GM12874 (cell line): ENCODE results near the gene PIKFYVE.

Experiments
- TF ChIP-seq, protein P1 (sequence below): IDR thresholded peaks from 2 replicates; pipeline ENCODE4 v1.5.1; 2011; ENCODE audit warnings: low read depth, mild to moderate bottlenecking, control low read depth, low read length, moderate library complexity; ENCODE audit not compliant: insufficient read depth

Gene PIKFYVE

DNA sequence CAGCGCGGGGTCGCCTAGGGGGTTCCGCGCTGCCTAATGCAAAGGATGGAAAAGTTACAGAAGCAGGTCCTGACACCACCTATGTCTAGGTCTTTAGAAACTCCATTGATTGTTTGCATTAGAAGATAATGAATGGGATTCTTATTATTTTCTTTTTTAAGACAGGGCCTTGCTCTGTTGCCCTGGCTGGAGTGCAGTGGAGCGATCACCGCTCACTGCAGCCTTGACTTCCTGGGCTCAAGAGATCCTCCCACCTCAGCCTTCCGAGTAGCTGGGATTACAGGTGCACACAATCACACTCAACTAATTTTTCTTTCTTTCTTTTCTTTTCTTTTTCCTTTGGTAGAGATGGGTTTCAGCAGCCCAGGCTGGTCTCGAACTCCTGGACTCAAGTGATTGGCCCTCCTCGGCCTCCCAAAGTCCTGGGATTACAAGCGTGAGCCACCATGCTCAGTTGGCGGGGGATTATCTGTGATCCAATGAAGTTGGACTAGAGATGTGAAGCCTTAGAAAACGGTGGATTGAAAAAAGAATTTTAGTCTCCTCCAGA lies 10.4 kb upstream of the PIKFYVE start:
- TF ChIP-seq, protein P1, sequence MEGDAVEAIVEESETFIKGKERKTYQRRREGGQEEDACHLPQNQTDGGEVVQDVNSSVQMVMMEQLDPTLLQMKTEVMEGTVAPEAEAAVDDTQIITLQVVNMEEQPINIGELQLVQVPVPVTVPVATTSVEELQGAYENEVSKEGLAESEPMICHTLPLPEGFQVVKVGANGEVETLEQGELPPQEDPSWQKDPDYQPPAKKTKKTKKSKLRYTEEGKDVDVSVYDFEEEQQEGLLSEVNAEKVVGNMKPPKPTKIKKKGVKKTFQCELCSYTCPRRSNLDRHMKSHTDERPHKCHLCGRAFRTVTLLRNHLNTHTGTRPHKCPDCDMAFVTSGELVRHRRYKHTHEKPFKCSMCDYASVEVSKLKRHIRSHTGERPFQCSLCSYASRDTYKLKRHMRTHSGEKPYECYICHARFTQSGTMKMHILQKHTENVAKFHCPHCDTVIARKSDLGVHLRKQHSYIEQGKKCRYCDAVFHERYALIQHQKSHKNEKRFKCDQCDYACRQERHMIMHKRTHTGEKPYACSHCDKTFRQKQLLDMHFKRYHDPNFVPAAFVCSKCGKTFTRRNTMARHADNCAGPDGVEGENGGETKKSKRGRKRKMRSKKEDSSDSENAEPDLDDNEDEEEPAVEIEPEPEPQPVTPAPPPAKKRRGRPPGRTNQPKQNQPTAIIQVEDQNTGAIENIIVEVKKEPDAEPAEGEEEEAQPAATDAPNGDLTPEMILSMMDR, result no peak

DNA sequence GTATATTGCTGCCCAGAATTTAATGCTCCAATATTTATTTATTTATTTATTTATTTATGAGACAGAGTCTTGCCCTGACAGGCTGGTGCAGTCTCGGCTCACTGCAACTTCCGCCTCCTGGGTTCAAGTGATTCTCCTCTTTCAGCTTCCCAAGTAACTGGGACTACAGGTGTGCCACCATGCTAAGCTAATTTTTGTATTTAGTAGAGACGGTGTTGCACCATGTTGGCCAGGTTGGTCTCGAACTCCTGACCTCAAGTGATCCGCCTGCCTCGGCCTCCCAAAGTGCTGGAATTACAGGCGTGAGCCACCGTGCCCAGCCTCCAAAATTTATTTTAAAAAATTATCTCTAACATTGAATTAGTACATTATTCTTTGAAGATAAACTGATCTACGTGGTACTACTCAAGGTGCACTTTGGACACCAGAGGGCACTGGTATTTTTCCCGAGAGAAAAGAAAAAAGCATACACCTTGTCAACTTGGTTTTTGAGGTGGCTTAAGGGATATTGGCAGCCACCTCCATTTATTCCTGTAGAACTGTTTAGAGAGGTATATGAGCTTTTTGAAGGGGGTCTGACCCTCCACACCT lies 9.8 kb upstream of the PIKFYVE start:
- TF ChIP-seq, protein P1, result peak; percentile 13; the same call in 1 of the 2 replicates

- TF ChIP-seq, protein P1, result no peak
Observed at GRCh38 chr2:208265371-208265800, 669 bp upstream of the PIKFYVE start.

DNA sequence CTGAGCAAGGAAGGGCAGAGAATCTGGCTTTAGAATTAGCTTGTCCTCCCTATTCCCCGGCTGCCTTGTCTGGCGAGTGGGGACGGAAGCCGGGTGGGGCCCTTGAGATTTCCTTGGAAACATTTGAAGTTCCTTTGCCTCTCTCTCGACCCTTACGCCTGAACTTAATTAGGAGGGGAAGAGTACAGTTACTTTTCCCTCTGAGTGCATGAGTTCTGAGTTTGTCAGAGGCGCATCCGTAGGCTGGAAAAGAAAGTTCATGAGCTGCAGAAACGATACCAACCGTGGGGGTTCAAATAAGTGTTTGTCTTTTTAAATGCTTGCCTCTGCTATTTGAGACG lies 468 bp downstream of the PIKFYVE start:
- TF ChIP-seq, protein P1, result no peak

DNA sequence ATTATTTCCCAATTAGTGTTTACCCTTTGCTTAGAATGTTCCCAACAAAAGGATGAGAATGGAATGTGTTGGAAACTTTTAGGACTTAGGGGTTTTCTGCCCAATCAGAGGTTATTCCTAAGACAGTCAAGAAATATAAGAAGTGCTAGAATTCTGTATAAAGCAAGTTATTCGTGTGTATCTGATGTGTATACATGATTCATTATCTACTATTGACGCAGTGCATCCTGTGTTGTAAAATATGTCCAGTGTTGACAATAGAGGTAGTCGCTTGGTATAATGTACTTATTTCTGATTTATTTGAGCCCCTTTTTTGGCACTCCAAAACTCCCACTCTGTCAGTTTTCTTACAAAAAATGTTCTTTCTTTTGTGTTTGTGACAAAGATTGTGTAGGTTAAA lies 881 bp downstream of the PIKFYVE start:
- TF ChIP-seq, protein P1, result no peak

DNA sequence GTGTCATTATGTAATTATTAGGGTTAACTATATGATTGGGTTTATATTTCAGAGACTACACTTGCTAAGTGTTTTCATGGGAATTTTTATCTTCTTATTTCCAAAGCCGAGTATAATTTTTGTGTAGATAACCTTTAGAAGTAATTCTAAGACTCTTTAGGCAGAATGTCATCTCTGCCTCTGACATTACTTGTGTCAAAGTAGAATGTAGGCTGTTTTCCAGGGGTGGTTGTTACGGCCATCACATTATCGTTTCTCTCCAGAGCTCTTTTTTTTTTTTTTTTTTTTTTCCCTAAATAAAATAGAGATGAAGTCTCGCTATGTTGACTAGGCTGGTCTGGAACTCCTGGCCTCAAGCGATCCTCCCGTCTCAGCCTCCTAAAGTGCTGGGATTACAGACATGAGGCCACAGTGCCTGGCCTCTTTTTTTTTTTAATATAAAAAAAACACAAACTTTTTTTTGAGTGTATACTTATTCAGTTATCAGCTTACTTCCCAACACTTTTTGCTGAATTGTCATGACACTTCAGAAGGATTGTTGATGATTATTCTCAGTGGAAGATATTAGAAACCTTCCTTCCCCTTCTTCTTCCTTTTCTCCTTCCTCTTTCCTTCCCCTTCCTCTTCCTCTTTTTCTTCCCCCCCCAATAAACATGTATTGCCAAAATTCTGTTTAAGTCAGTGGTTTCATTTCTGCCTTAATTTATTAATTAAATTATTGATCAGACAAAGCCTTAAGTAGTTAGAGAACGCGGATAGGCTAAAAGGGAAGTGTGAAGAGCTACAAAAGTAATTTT lies 2.3 kb downstream of the PIKFYVE start:
- TF ChIP-seq, protein P1, result no peak

DNA sequence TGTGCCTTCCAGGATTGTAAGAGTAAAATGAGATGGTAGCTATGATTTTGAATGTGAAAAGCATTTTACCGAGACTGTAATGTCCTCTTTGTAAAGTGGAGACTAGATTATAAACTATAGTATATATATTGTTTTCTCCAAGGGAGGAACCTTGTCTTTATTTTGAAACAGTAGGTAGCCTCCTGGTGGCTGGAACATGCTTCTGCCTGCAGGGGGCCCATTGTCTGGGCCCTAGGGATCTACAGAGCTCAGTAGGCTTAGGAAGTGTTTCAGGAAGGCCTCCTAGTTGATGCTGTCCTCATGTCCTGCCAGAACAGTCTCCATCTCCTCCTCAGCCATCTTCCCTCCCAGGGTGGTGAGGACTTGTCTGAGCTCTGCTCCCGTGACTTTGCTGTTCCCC lies 3.0 kb downstream of the PIKFYVE start:
- TF ChIP-seq, protein P1, result no peak; the same call in 1 of the 2 replicates
